HEK293T (cell line): ENCODE measurements around the gene LSM12.

Source experiments
- FOXK2 ChIP-seq: fragments of 450-650 bp; IDR thresholded peaks from 2 replicates; pipeline ENCODE4 v1.6.1; 2016; ENCODE audit warnings: mild to moderate bottlenecking
- SP1 ChIP-seq: fragments of 450-650 bp; IDR thresholded peaks from 2 replicates; pipeline ENCODE4 v1.6.1; 2017
- ZNF384 ChIP-seq: fragments of 450-650 bp; IDR thresholded peaks from 2 replicates; pipeline ENCODE4 v1.6.1; 2016
- TF ChIP-seq, protein P1 (sequence below): fragments of 450-650 bp; IDR thresholded peaks from 2 replicates; pipeline ENCODE4 v1.6.1; 2016

- TF ChIP-seq SP1 = no peak
- TF ChIP-seq, protein P1, sequence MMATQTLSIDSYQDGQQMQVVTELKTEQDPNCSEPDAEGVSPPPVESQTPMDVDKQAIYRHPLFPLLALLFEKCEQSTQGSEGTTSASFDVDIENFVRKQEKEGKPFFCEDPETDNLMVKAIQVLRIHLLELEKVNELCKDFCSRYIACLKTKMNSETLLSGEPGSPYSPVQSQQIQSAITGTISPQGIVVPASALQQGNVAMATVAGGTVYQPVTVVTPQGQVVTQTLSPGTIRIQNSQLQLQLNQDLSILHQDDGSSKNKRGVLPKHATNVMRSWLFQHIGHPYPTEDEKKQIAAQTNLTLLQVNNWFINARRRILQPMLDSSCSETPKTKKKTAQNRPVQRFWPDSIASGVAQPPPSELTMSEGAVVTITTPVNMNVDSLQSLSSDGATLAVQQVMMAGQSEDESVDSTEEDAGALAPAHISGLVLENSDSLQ = no peak
- TF ChIP-seq FOXK2 = no peak
- no peak for TF ChIP-seq ZNF384
Observed at GRCh38 chr17:44012874-44013273, 53.6 kb downstream of the LSM12 start.
